Activated CD8-positive, alpha-beta memory T cell treated with anti-CD3 and anti-CD28 coated beads for 36 hours (primary cell): Measurements from ENCODE around the gene PCNX3. TPM values are rescaled to one million over a fixed set of nuclear protein-coding genes. Genes with fewer than 3 reads are reported as not detected.

Source experiments
- CTCF ChIA-PET: fragments of 350-600 bp; sonication (Branson Sonifier 250); formaldehyde crosslinking; loops from one replicate; lab custom pipeline; 2021; ENCODE audit warnings: antibody characterized with exemption; lab: Charles Lee
- POLR2A ChIA-PET: fragments of 350-600 bp; sonication (Branson Sonifier 250); formaldehyde crosslinking; loops from one replicate; lab custom pipeline; 2021; ENCODE audit warnings: antibody characterized with exemption; lab: Charles Lee
- total RNA-seq, 2 experiments: library from RNA; stranded (reverse); gene quantifications; one replicate each; pipeline ENCODE4 v1.2.3, GENCODE V29; 2021

Gene PCNX3
- total RNA-seq, 2 experiments from 2014 or later: 41.0 to 46.6 TPM

DNA sequence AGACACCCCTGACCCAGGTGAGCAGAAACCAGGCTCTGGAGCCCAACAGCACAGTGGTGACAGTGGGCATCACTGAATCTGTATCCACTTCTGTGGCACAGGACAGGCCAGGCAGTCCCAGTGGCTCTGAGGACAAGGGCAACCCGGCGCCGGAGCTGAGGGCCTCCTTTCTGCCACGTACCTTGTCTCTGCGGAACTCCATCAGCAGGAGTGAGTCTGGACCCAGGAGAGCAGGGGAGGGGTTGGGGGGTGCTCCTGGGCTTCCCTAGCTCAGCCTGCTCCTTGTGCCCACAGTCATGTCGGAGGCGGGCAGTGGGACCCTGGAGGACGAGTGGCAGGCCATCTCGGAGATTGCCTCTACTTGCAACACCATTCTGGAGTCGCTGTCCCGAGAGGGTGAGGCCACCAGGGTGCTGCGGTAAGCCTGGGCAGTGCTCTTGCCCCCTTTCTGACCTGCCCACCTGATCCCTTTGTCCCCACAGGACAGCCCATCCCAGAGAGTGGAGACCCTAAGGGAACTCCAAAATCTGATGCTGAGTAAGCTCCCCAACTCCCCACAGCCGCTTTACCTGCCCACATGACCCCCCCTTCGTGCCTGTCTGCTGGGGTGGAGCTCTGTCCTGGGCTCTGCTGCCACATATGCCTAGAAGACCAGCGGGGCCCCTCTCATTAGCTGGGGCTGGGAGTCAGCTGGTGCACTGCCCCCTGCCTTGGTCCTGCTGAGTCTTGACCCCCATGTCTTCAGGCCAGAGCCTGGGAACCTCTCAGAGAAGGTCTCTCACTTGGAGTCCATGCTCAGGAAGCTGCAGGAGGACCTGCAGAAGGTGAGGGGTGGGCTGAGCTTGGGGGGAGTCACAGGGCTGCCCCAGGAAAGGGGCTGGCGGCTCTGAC lies 34.3 kb downstream of the PCNX3 start:
- ChIA-PET POLR2A (interaction anchor here (0.6 to 4.4 kb wide), 3 partner anchors 10 to 14 kb away, joined by 4 to 39 read pairs (median 4); partner anchors contain the start of genes RELA and SIPA1), CTCF (interaction anchor here (0.8 to 1.8 kb wide), 2 partner anchors 9 to 24 kb away, joined by 4 to 5 read pairs; no protein-coding TSS in a partner anchor)

GRCh38 chr11:65650547-65651338 lies 35.2 kb downstream of the PCNX3 start:
- ChIA-PET CTCF (no interaction called here), POLR2A (interaction anchor here (1.3 to 4.4 kb wide), 2 partner anchors 11 to 12 kb away, joined by 4 to 39 read pairs; partner anchors contain the start of genes RELA and SIPA1)

GRCh38 chr11:65651339-65651588 lies 35.7 kb downstream of the PCNX3 start:
- CTCF ChIA-PET: interaction anchor here (1.4 kb wide), 1 partner anchor 13 kb away, joined by 4 read pairs; the partner anchor contains the start of gene SIPA1
- POLR2A ChIA-PET: interaction anchor here (1.0 to 4.4 kb wide), 2 partner anchors 12 to 27 kb away, joined by 3 to 39 read pairs; partner anchors contain the start of gene SIPA1

GRCh38 chr11:65651589-65652510 lies 36.3 kb downstream of the PCNX3 start:
- POLR2A ChIA-PET: interaction anchor here (0.7 to 4.4 kb wide), 7 partner anchors 9 to 112 kb away, joined by 3 to 39 read pairs (median 4); partner anchors contain the start of genes PCNX3, RELA, SIPA1 and ZNRD2
- CTCF ChIA-PET: interaction anchor here (0.6 to 2.1 kb wide), 6 partner anchors 9 to 109 kb away, joined by 3 to 6 read pairs (median 4); partner anchors contain the start of genes PCNX3, RELA and SIPA1

DNA sequence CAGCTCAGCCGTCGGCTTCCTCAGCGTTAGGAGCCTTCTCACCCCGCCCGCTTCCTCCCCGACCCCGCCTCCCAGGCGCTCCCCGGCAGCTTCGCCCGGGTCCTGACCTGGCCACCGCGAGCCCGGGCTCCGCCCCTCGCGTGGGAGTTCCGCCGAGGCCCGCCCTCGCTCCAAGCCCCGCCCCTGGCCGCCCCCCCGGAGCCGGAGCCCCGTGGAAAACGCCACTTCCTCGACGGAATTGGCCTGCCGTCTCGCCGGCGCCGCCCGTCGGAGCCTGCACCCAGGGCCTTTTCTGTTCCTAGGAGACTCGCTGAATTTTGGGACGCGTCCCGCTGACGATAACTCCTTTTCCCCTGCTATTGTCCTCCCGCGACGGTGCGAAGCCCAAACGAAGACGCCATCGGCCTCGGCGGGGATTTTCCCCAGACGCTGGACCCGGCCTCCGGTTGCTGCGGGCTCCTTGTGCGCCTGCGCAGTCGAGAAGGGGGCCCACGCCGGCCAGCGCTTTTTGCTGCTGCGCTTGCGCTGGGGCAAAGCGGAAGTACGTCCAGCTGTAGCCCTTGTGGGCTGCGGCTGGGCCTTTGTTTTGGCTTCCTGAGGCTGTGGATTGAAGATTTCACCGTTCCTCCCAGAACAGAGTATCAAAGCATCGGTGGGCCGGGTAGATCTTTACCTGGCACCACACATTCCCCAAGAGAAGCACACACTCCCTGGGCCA lies 37.1 kb downstream of the PCNX3 start:
- ChIA-PET POLR2A (interaction anchor here (0.5 to 4.4 kb wide), 8 partner anchors 8 to 230 kb away, joined by 3 to 39 read pairs (median 4); partner anchors contain the start of genes NEAT1, PCNX3, RELA and SIPA1), CTCF (interaction anchor here (0.6 to 2.1 kb wide), 8 partner anchors 8 to 128 kb away, joined by 3 to 6 read pairs (median 4); partner anchors contain the start of genes AP5B1, PCNX3, RELA and SIPA1)

- POLR2A ChIA-PET: interaction anchor here (0.5 to 4.4 kb wide), 6 partner anchors 9 to 231 kb away, joined by 3 to 39 read pairs (median 4); partner anchors contain the start of genes NEAT1, RELA, SIPA1 and ZNRD2
- CTCF ChIA-PET: interaction anchor here (1.0 to 2.1 kb wide), 6 partner anchors 7 to 127 kb away, joined by 3 to 6 read pairs (median 4); partner anchors contain the start of genes AP5B1, KAT5 and PCNX3
Observed at GRCh38 chr11:65653229-65654225, 38.0 kb downstream of the PCNX3 start.

DNA sequence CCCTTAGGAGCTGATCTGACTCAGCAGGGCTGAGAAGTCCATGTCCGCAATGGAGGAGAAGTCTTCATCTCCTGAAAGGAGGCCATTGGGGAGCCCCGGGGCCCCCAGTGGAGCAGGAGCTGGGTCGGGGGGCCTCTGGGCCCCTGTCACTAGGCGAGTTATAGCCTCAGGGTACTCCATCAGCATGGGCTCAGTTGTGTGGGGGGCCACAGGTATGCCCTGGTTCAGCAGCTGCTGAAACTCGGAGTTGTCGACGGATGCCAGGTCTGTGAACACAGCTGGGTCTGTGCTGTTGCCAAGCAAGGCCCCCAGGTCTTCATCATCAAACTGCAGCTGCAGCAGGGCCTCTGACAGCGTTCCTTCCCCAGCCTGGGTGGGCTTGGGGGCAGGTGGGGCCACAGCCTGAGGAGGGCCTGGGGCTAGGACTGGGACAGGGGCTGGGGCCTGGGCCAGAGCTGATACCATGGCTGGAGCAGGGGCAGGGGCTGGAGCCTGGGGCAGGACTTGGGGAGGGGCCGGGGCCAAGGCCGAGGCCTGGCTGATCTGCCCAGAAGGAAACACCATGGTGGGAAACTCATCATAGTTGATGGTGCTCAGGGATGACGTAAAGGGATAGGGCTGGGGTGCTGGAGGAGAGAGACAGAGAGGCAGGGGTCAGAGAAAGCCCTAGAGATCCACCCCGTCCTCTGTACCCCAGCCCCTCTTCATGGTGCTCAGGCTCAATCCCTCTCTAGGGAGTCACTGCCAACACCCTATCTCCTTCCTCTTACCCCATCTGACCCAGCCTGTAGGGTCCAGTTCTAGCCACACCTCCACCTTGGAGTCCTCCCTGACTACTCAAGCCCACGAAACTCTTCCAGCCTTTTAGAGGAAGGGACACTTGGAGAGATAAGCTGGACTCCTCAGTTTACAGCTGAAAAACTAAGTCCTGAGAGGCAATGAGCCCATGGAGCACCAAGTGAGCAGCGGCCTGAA lies 39.1 kb downstream of the PCNX3 start:
- POLR2A ChIA-PET: interaction anchor here (0.7 to 1.0 kb wide), 3 partner anchors 14 to 72 kb away, joined by 3 to 4 read pairs (median 3); no protein-coding TSS in a partner anchor
- CTCF ChIA-PET: interaction anchor here (1.0 to 1.3 kb wide), 2 partner anchors 58 to 66 kb away, joined by 3 to 4 read pairs; partner anchors contain the start of gene KAT5

- CTCF ChIA-PET: interaction anchor here (1.3 kb wide), 1 partner anchor 11 kb away, joined by 3 read pairs; no protein-coding TSS in a partner anchor
- POLR2A ChIA-PET: interaction anchor here (0.7 to 1.1 kb wide), 4 partner anchors 15 to 74 kb away, joined by 3 to 4 read pairs (median 3); no protein-coding TSS in a partner anchor
Observed at GRCh38 chr11:65655570-65656332, 40.2 kb downstream of the PCNX3 start.

DNA sequence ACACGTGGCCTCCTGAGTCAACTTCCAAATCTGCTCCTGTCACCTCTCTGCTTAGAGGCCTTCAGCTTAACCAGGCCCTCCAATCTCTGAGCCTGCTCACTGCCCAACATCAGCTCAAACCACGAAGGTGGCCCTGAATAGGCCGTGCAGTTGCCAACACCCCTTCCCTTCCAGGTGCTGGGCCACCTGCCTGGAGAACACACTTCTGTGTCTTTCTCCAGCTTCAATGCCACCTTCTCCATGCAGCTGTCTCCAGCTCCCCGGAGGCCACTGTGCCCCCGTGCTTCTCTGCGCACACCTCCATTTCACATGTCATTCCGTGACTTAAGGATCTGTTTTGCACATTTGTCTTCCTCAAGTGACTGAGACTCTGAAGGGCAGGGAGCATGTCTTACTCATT lies 41.9 kb downstream of the PCNX3 start:
- CTCF ChIA-PET: interaction anchor here (0.5 to 1.6 kb wide), 3 partner anchors 13 to 148 kb away, joined by 3 to 4 read pairs (median 3); no protein-coding TSS in a partner anchor
- POLR2A ChIA-PET: no interaction called here

DNA sequence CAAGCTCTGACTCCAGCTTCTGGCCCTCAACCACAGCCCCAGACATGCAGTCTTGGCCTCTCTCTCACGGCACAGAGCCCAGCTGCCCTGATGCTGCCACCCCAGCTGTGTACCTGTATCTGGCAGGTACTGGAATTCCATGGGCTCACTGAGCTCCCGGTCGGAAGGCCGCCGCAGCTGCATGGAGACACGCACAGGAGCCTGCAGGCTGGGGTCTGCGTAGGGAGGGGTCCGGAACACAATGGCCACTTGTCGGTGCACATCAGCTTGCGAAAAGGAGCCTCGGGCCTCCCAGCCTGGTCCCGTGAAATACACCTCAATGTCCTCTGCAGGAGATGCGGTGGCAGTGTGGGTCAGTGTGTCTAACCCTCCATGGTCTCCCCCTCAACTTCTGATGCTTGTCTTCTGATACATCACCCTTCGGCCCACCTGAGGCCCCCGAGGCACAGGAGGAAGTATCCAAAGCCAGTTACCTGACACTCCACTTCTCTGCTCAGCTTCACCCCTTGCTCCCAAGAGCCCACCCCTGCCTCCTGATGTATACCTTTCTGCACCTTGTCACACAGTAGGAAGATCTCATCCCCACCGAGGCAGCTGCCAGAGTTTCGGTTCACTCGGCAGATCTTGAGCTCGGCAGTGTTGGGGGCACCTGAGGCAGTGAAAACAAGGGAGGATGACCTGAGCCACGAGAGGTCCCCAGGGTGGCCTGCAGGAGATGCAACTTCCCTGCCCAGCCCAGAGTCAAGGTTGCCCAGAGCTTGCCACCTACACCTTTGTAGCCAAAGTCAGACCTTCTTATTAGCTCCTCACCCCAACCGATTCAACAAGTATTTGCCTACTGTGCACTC lies 42.8 kb downstream of the PCNX3 start:
- ChIA-PET CTCF (interaction anchor here (0.6 to 1.6 kb wide), 3 partner anchors 15 to 118 kb away, joined by 3 read pairs; no protein-coding TSS in a partner anchor), POLR2A (no interaction called here)

GRCh38 chr11:65660038-65660437 lies 44.5 kb downstream of the PCNX3 start:
- CTCF ChIA-PET: interaction anchor here (1.0 kb wide), 1 partner anchor 34 kb away, joined by 3 read pairs; no protein-coding TSS in a partner anchor
- POLR2A ChIA-PET: no interaction called here

- ChIA-PET POLR2A (interaction anchor here (0.6 to 0.9 kb wide), 2 partner anchors 9 to 157 kb away, joined by 3 to 4 read pairs; no protein-coding TSS in a partner anchor), CTCF (interaction anchor here (1.0 to 1.3 kb wide), 2 partner anchors 8 to 35 kb away, joined by 3 to 4 read pairs; no protein-coding TSS in a partner anchor)
Observed at GRCh38 chr11:65660908-65661307, 45.3 kb downstream of the PCNX3 start.
